GM23248 (cell line): ENCODE data around the gene C5orf34.

Experiments
- EZH2 ChIP-seq: fragments of 200-600 bp; sonication (generic); IDR thresholded peaks from 2 replicates; pipeline ENCODE4 v1.6.1; 2018; ENCODE audit warnings: antibody characterized with exemption, mild to moderate bottlenecking; ENCODE audit not compliant: insufficient read depth, poor library complexity, severe bottlenecking
- EZH2phosphoT487 ChIP-seq: fragments of 200-600 bp; sonication (generic); IDR thresholded peaks from 2 replicates; pipeline ENCODE4 v1.6.1; 2018; ENCODE audit warnings: antibody characterized with exemption, moderate library complexity, mild to moderate bottlenecking, low read depth; ENCODE audit not compliant: insufficient read depth

DNA sequence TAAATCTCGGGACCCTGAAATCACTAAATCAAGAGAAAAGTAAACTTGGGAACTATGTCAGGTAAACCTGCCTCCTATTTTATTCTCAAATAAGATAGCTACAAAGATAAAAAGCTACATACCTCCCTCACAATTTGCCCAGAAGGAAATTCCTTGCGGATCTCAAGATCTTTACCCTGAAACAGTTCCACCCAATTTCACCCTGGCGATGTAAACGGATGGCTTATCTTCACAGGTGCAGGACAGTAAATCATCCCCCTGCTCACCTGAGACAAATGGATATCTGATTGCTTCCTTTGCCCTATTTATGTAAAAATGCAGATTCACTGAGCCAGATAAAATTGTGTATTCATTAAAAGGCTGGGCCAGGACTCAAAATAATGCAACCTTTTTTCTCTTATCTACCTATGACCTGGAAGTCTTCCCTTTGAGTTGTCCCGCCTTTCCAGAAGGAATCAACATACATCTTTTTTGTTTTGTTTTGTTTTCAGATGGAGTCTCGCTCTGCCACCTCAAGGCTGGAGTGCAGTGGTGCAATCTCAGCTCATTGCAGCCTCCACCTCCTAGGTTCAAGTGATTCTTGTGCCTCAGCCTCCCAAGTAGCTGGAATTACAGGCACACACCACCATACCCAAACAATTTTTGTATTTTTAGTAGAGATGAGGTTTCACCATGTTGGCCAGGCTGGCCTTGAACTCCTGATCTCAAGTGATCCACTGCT lies 45.1 kb downstream of the C5orf34 start:
- no peak for TF ChIP-seq EZH2
- TF ChIP-seq EZH2phosphoT487, result no peak
